DND-41 (cell line): ENCODE results near the gene MSL3.

Experiments
- CTCF ChIP-seq: IDR thresholded peaks from 2 replicates; pipeline ENCODE4 v1.5.1; 2012; ENCODE audit warnings: borderline replicate concordance, low read length, moderate library complexity, mild to moderate bottlenecking; ENCODE audit not compliant: poor library complexity, severe bottlenecking; ENCODE audit errors: extremely low read depth
- EZH2 ChIP-seq: IDR thresholded peaks from 3 replicates; pipeline ENCODE4 v1.6.1; 2012; ENCODE audit warnings: borderline replicate concordance, low read depth, mild to moderate bottlenecking, moderate library complexity, low read length, inconsistent platforms; ENCODE audit not compliant: severe bottlenecking

DNA sequence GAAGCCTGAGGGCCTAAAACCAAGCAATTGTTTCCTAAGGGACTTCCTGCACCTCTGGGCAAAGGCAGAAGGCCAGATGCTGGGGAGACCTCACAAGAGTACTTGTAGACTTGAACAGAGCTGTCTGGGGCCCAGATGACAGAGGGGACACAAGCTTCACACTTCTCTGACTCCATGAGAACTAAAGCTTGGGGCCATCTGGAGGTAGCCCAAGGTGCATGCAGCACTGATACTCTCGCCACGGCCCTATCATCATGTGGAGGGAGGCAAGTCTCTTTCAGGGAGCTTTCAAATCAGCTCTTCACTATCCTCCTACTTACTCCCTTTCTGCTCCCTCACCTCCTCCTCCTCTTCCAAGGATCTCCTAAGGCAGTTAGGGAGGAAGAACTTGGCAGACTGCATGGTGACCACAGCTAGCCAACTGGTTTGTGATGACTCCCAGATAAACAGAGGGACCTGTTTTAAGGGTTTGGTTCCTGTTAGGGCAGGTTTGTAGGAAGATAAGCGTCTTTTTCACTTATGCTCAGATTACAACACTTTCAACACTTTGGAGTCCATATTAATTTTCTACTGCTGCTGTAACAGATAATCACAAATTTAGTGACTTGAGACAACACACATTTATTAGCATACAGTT lies 23.8 kb downstream of the MSL3 start:
- TF ChIP-seq EZH2, result no peak
- TF ChIP-seq CTCF, result no peak
